ENCODE measurements around the gene RBPJL.

- no peak for TF ChIP-seq CTCF (conservative IDR thresholded peaks at IDR 0.05; ENCODE audit: low read length)
- no peak for TF ChIP-seq EZH2phosphoT487 (IDR thresholded peaks at IDR 0.05; ENCODE audit: borderline replicate concordance, low read depth, low read length)
These were observed 38.7 kb downstream of the RBPJL start for GRCh38 chr20:45345104-45345936.

Measured in OCI-LY7 (cell line).